Jurkat, Clone E6-1 (cell line): ENCODE data around the gene P4HB.

Experiments
- DNase-seq: peaks from one replicate; pipeline ENCODE4 v3.0.0-alpha.2; 2011; ENCODE audit warnings: low read depth, low spot score
- H3K4me3 ChIP-seq: 2 replicates; pipeline ENCODE4 v1.5.1; 2011; ENCODE audit warnings: mild to moderate bottlenecking, low read length, control low read depth, moderate library complexity

P4HB gene

GRCh38 chr17:81804559-81805399, 55.6 kb downstream of the P4HB start:
- no peak for DNase-seq
- H3K4me3 ChIP-seq, result no peak overlapping the region

GRCh38 chr17:81803728-81804558, 56.4 kb downstream of the P4HB start, which contains the start of gene GCGR:
TSS of gene GCGR (plus strand) at chr17:81804150. CDS start at chr17:81809019, 4,869 bp downstream.
- no peak for DNase-seq
- no peak within 1 kb of the TSS for H3K4me3 ChIP-seq

- no peak for DNase-seq
- no peak overlapping the region for H3K4me3 ChIP-seq
Observed at GRCh38 chr17:81802856-81803643, 57.3 kb downstream of the P4HB start.

- no peak for DNase-seq
Observed at GRCh38 chr17:81802048-81802758, 58.1 kb downstream of the P4HB start.

GRCh38 chr17:81801327-81801726, 59.0 kb downstream of the P4HB start:
- H3K4me3 ChIP-seq, result no peak overlapping the region
- DNase-seq, result no peak

More at GRCh38 chr17:81802048-81802758, 58.1 kb downstream of the P4HB start:
- H3K4me3 ChIP-seq, result no peak overlapping the region

- H3K4me3 ChIP-seq, result no peak overlapping the region
- no peak for DNase-seq
Observed at GRCh38 chr17:81794509-81794908, 65.8 kb downstream of the P4HB start.

- no peak for DNase-seq
- no peak overlapping the region for H3K4me3 ChIP-seq
Observed at GRCh38 chr17:81794074-81794476, 66.3 kb downstream of the P4HB start.
